ENCODE data around the gene ABCC1.
"Not testable (repeated sequence)": the region's sequence is repeated elsewhere in the genome, so short reads cannot be mapped to it uniquely, and the experiment has no call there.

ABCC1 gene

DNA sequence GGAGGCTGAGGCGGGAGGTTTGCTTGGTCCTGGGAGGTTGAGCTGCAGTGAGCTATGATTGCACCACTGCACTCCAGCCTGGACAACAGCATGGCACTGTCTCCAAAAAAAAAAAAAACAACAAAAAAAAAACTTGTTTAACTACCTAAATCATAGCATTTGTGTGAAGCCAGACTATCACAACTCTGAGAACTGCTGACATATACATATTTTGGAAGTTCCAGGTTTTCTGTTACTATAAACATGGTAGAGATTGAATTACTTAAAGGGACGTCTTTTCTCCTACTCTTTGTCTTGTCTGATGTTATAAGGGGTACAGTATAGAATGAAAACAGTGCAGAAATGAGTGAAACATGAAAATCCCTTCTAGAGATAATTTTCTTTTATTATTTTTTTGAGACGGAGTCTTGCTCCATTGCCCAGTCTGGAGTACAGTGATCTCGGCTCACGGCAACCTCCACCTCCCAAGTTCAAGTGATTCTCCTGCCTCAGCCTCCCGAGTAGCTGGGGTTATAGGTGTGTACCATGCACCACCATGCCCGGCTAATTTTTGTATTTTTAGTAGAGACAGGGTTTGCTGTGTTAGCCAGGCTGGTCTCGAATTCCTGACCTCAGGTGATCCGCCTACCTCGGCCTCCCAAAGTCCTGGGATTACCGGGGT is 18.4 kb downstream of the ABCC1 start:
- no peak for DNase-seq (ENCODE audit: low spot score)

- no peak for DNase-seq (ENCODE audit: low spot score)
Measured at GRCh38 chr16:15970202-15970601, 20.8 kb downstream of the ABCC1 start.

DNA sequence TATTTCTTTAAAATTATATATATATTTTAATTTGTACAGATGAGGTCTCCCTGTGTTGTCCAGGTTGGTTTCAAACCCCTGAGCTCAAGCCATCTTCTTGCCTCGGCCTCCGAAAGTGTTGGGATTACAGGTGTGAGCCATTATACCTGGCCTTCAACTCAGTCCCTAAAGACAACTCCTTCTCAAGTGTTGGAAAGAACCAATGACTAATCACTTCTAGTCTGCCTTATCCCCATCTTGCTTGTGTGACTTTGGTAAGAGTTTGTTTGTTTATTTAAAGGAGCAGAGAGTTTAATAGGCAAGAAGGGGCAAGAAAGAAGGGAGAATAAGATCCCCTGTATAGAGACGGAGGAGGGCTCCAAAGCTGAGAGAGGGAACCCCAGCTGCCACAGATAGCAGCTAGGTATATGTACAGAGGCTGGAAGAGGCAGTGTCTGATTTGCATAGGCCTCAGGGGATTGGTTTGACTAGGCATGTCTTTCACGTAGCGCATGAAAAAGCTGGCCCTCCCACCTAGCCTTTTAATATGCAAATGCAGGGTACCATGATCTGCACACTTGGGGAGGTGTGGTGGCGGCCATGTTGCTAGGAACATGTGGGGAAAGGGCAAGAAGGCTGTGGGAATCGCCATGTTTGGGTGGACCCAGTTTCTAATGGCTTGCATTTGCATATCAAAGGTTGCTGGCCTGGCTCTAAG is 21.5 kb downstream of the ABCC1 start:
- no peak for DNase-seq (ENCODE audit: low spot score)

- no peak for DNase-seq (ENCODE audit: low spot score)
Measured at GRCh38 chr16:15971440-15971815, 22.0 kb downstream of the ABCC1 start.

DNA sequence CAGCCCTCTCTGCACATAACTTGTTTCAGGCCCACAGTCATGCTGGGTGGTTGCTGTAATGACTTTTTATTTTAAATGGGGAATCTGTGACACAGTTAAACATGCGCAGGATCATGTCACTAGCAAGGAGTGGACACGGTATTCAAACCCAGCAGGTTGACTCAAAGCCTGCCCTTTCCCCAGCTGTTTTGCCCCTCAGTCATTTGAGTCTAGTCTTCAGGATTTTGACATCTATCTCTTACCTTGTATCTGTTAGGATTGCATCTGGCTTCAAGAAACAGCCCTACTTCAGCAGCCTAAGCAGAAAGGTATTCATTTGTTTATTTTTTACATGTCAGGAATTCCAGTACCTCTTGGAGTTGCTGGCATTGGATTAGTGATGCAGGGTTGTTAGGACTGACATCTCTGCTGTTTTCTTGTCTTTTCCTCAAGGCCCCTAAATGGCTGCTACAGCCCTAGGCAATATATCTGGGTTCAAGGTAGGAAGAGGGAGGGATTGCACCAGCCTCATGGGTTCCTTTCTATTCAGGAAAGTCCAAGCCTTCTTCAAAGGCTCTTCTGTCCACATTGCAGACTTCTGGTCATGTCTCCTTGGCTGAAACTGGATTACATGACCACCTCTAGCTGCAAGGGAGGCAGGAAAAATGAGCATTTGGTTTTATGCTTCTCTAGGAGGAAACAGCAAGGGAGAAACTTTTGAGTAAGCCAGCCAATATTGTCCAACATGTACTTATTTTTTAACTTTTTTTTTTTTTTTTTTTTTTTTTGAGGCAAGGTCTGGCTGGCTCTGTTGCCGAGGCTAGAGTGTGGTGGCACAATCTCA is 22.8 kb downstream of the ABCC1 start:
- DNase-seq (ENCODE audit: low spot score) = no peak

DNA sequence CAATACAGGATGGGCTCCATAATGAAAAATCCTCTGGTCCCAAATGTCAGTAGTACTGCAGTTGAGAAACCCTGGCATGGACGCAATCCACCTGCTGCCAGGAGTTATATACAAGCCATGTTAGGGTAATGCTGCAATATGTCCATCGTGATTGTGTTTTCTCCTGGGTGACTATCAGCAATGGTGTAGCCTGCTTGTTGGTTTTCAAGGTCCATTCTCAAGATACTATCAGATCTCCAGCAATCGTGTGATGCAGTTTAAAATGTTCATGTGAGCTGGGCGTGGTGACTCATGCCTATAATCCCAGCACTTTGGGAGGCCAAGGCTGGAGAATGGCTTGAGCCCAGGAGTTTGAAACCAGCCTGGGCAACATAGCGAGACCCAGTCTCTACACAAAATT is 24.0 kb downstream of the ABCC1 start:
- DNase-seq (ENCODE audit: low spot score) = no peak

DNA sequence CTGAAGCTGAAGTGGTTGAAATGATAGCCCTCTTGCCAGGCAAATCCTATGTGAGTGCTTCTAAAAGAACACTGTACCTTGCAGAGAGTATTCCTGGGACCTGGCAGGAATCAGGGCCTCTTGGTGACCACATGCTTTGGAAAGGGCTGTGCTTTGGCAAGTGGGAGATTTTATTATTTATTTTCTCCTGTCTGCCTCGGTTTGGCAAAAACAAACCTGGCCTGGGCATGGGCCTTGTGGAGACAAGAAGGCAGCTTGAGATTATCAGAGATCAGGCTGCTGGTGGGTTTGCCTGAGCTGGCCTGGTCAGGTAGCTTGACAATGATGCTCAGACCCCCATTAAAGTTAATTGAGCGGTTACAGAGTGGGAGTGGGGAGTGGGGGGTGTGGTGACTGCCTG is 24.6 kb downstream of the ABCC1 start:
- DNase-seq (ENCODE audit: low spot score) = no peak

- DNase-seq (ENCODE audit: low spot score) = no peak
Measured at GRCh38 chr16:15975172-15975571, 25.8 kb downstream of the ABCC1 start.

- DNase-seq (ENCODE audit: low spot score) = no peak
Measured at GRCh38 chr16:15976225-15976812, 26.9 kb downstream of the ABCC1 start.

GRCh38 chr16:15976929-15977637 is 27.7 kb downstream of the ABCC1 start:
- no peak for DNase-seq (ENCODE audit: low spot score)

DNA sequence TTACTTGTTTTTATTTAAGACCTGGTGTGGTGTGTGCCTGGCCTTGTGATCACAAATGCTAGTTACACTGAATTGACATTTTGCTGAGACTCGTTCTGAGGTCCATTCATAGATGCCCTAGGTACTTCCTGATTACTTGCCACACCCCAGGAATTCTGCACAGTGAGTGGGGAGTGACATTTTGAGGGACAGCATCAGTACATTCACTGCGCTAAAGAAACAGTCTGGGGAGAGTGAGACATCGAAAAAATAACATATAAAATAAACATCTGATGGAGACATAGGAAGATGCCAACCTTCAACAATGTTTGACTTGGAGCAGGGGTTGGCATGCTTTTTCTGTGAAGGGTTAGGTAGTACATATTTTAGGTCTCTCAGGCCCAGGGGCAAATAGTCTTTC is 30.4 kb downstream of the ABCC1 start:
- no peak for DNase-seq (ENCODE audit: low spot score)

DNA sequence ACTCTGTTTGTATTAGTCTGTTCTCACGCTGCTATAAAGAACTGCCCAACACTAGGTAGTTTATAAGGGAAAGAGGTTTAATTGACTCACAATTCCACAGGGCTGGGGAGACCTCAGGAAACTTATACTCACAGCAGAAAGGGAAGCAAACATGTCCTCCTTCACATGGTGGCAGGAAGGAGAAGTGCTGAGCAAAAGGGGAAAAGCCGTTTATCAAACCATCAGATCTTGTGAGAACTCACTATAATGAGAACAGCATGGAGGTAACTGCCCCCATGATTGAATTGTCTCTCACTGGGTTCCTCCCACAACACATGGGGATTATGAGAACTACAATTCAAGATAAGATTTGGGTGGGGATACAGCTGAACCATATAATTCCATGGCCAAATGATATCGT is 30.9 kb downstream of the ABCC1 start:
- DNase-seq (ENCODE audit: low spot score) = no peak

GRCh38 chr16:15981382-15981781 is 32.0 kb downstream of the ABCC1 start:
- DNase-seq (ENCODE audit: low spot score) = no peak

DNA sequence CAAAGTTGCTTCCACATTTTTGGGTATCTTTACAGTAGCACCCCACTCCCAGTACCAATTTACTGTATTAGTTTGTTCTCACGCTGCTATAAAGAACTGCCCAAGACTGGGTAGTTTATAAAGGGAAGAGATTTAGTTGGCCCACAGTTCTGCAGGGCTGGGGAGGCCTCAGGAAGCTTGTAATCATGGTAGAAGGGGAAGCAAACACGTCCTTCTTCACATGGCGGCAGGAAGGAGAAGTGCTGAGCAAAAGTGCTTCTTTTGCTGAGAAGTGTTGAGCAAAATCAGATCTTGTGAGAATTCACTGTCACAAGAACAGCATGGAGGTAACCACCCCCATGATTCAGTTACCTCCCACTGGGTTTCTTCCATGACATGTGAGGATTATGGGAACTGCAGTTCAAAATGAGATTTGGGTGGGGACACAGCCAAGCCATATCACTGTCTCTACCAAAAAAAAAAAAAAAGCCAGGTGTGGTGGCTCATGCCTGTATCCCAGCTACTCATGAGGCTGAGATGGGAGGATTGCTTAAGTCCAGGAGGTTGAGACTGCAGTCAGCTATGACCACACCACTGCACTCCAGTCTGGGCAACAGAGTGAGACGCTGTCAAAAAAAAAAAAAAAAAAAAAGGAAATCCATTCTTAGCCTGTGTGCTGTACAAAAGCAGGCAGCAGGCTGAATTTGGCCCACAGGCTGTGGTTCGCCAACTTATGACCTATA is 32.9 kb downstream of the ABCC1 start:
- not testable (repeated sequence) for DNase-seq (ENCODE audit: low spot score)

DNA sequence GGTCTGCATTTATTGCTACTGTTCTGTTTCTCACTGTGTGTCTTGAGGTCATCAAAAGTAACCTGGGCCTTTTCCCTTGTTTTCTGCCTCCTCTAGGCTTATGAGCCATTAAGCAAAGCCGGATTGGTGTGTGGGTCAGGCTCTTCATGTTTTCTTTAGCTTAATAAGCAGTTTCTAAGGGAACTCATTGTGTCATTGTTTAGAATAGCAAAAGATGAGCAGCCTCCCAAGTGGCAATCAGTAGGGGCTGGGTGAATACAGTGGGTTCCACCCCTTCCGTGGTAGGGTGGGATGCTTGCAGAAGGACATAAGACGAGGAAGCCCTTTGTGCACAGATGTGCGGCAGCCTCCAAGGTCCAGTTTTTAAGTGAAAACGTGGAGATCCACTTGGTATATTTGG is 34.5 kb downstream of the ABCC1 start:
- DNase-seq (ENCODE audit: low spot score) = no peak

GRCh38 chr16:15985144-15985543 is 35.7 kb downstream of the ABCC1 start:
- no peak for DNase-seq (ENCODE audit: low spot score)

DNA sequence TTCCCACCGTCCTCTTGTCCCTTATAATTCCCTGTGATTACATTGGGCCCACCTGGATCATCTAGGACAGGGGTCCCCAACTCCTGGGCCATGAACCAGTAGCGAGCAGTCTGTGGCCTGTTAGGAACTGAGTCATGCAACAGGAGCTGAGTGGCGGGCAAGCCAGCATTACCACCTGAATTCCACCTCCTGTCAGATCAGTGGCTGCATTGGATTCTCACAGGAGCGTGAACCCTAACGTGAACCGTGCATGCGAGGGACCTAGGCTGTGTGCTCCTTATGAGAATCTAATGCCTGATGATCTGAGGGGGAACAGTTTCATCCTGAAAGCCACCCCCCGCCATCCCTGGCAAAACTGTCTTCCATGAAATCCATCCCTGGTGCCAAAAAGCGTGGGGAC is 36.8 kb downstream of the ABCC1 start:
- DNase-seq (ENCODE audit: low spot score) = no peak

- DNase-seq (ENCODE audit: low spot score) = no peak
Measured at GRCh38 chr16:15988268-15989013, 39.0 kb downstream of the ABCC1 start.

GRCh38 chr16:15990902-15991301 is 41.5 kb downstream of the ABCC1 start:
- DNase-seq (ENCODE audit: low spot score) = no peak

DNA sequence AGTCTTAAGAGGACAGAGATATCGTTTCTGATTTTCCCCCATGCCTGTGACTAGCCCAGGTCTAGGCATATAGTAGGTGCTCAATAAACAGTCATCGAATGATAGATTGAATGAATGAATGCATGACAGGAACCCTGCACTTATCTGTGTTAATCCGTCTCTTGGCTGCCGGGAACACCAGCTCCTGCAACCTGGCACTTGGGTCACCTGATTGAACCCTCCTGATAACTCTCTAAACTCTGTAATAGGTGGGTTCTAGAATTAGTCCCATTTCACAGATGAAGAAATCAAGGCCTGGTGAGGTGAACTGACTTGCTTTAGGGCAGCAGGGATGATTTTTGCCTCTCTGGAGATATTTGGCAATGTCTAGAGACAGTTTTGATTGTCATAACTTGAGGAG is 43.7 kb downstream of the ABCC1 start:
- DNase-seq (ENCODE audit: low spot score) = no peak

DNA sequence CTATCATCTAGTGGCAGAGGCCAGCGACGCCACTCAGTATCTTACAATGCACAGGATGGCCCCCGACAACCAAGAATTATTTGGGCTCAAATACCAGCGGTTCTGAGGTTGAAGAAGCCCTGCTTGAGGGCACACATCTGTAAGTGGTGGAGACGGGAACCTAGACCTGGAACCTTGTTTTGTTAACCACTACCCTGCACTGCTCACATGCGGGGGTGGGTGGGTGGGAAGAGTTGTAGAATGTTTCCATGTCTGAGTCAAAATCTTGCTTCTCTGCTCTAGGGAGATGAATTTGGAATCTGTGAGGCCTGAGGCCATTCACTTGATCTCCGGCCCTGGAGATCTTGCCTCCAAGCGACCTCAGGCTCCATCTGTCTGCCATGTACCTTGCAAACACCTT is 44.1 kb downstream of the ABCC1 start:
- no peak for DNase-seq (ENCODE audit: low spot score)

Measured in CD4-positive, alpha-beta T cell treated with Interleukin-6 at 100 ng/mL for 8 hours (primary cell).